NCI-H146 (cell line): ENCODE data around the gene CSMD2.

Experiments used
- DNase-seq: peaks from one replicate; lab custom pipeline; 2025; lab: John Stamatoyannopoulos, UW

Gene CSMD2

GRCh38 chr1:33997127-33998036 is 167.6 kb downstream of the CSMD2 start:
- DNase-seq: no peak

- DNase-seq: no peak
These were observed 168.7 kb downstream of the CSMD2 start for GRCh38 chr1:33996281-33996680.

- no peak for DNase-seq
These were observed 171.7 kb downstream of the CSMD2 start for GRCh38 chr1:33993301-33993700.

GRCh38 chr1:33990281-33990680 is 174.7 kb downstream of the CSMD2 start:
- no peak for DNase-seq

- DNase-seq: no peak
These were observed 176.9 kb downstream of the CSMD2 start for GRCh38 chr1:33988161-33988560.

- no peak for DNase-seq
These were observed 178.5 kb downstream of the CSMD2 start for GRCh38 chr1:33986390-33987095.

GRCh38 chr1:33985656-33986055 is 179.4 kb downstream of the CSMD2 start:
- DNase-seq: no peak

- DNase-seq: no peak
These were observed 180.0 kb downstream of the CSMD2 start for GRCh38 chr1:33984906-33985565.

- DNase-seq: no peak
These were observed 182.6 kb downstream of the CSMD2 start for GRCh38 chr1:33982419-33982818.

GRCh38 chr1:33979341-33979740 is 185.7 kb downstream of the CSMD2 start:
- DNase-seq: no peak

GRCh38 chr1:33975961-33976360 is 189.1 kb downstream of the CSMD2 start:
- DNase-seq: no peak

- no peak for DNase-seq
These were observed 191.1 kb downstream of the CSMD2 start for GRCh38 chr1:33973799-33974545.

GRCh38 chr1:33972676-33973395 is 192.2 kb downstream of the CSMD2 start:
- no peak for DNase-seq

- no peak for DNase-seq
These were observed 193.1 kb downstream of the CSMD2 start for GRCh38 chr1:33971913-33972312.

GRCh38 chr1:33971018-33971710 is 193.9 kb downstream of the CSMD2 start:
- DNase-seq: no peak

GRCh38 chr1:33970148-33970825 is 194.7 kb downstream of the CSMD2 start:
- no peak for DNase-seq

GRCh38 chr1:33966346-33967141 is 198.5 kb downstream of the CSMD2 start:
- no peak for DNase-seq

GRCh38 chr1:33965086-33965485 is 199.9 kb downstream of the CSMD2 start:
- no peak for DNase-seq

- no peak for DNase-seq
These were observed 203.0 kb downstream of the CSMD2 start for GRCh38 chr1:33962061-33962460.
